ENCODE data around the gene FARS2.
"Not testable (repeated sequence)": the region's sequence is repeated elsewhere in the genome, so short reads cannot be mapped to it uniquely, and the experiment has no call there.

FARS2 gene

GRCh38 chr6:5699064-5699463 is 437.8 kb downstream of the FARS2 start:
- DNase-seq (ENCODE audit: low read depth) = not testable (repeated sequence)

- no peak for DNase-seq (ENCODE audit: low read depth)
Measured at GRCh38 chr6:5701174-5701573, 439.9 kb downstream of the FARS2 start.

GRCh38 chr6:5704708-5705107 is 443.4 kb downstream of the FARS2 start:
- DNase-seq (ENCODE audit: low read depth) = no peak

- DNase-seq (ENCODE audit: low read depth) = no peak
Measured at GRCh38 chr6:5705252-5705651, 443.9 kb downstream of the FARS2 start.

GRCh38 chr6:5706124-5707033 is 445.1 kb downstream of the FARS2 start:
- no peak for DNase-seq (ENCODE audit: low read depth)

GRCh38 chr6:5707281-5708045 is 446.1 kb downstream of the FARS2 start:
- no peak for DNase-seq (ENCODE audit: low read depth)

- no peak for DNase-seq (ENCODE audit: low read depth)
Measured at GRCh38 chr6:5710516-5710915, 449.2 kb downstream of the FARS2 start.

- no peak for DNase-seq (ENCODE audit: low read depth)
Measured at GRCh38 chr6:5710936-5711335, 449.6 kb downstream of the FARS2 start.

- no peak for DNase-seq (ENCODE audit: low read depth)
Measured at GRCh38 chr6:5712349-5713215, 451.3 kb downstream of the FARS2 start.

GRCh38 chr6:5713519-5713918 is 452.2 kb downstream of the FARS2 start:
- no peak for DNase-seq (ENCODE audit: low read depth)

GRCh38 chr6:5718231-5718947 is 457.1 kb downstream of the FARS2 start:
- DNase-seq (ENCODE audit: low read depth) = no peak

- DNase-seq (ENCODE audit: low read depth) = no peak
Measured at GRCh38 chr6:5723841-5724691, 462.8 kb downstream of the FARS2 start.

GRCh38 chr6:5724911-5725310 is 463.6 kb downstream of the FARS2 start:
- no peak for DNase-seq (ENCODE audit: low read depth)

- DNase-seq (ENCODE audit: low read depth) = no peak
Measured at GRCh38 chr6:5726976-5727718, 465.8 kb downstream of the FARS2 start.

- DNase-seq (ENCODE audit: low read depth) = no peak
Measured at GRCh38 chr6:5728351-5729079, 467.2 kb downstream of the FARS2 start.

- DNase-seq (ENCODE audit: low read depth) = no peak
Measured at GRCh38 chr6:5729080-5729434, 467.7 kb downstream of the FARS2 start.

- no peak for DNase-seq (ENCODE audit: low read depth)
Measured at GRCh38 chr6:5729813-5730517, 468.7 kb downstream of the FARS2 start.

- DNase-seq (ENCODE audit: low read depth) = no peak
Measured at GRCh38 chr6:5730585-5731263, 469.4 kb downstream of the FARS2 start.

All from activated gamma-delta T cell treated with anti-CD3 and anti-CD28 coated beads, Interleukin-2, amount 50 U/mL, for 16 hours (primary cell).